SH-SY5Y (cell line): ENCODE measurements around the gene SGPP2.

ENCODE experiments used
- GATA2 ChIP-seq: IDR thresholded peaks from 2 replicates; pipeline ENCODE4 v1.6.1; 2011; ENCODE audit warnings: mild to moderate bottlenecking, low read depth, low read length
- GATA3 ChIP-seq: IDR thresholded peaks from 2 replicates; pipeline ENCODE4 v1.6.1; 2011; ENCODE audit warnings: low read depth, mild to moderate bottlenecking, low read length, moderate library complexity

GRCh38 chr2:222566229-222566628 lies 141.9 kb downstream of the SGPP2 start:
- TF ChIP-seq GATA3 (no peak), GATA2 (no peak)
